Stimulated activated naive CD8-positive, alpha-beta T cell treated with anti-CD3 and anti-CD28 coated beads, Interleukin-15, amount 100 ng/mL, for 72 hours (primary cell): ENCODE data around the gene LRP2.

Experiments used
- ATAC-seq: fragments of 150-1000 bp; cut with Tn5 transposase; 2 replicates; pipeline ENCODE4 v1.10.0; 2021; ENCODE audit warnings: mild to moderate bottlenecking, moderate library complexity
- DNase-seq, 2 donors: peaks; one replicate each; pipeline ENCODE4 v3.0.0; 2021 to 2022
- H3K27ac Mint-ChIP-seq, 2 donors: one replicate each; pipeline ENCODE4 v1.8.0; 2022; ENCODE audit warnings: mild to moderate bottlenecking in 2 of 2, mixed read lengths in 2 of 2, moderate library complexity in 2 of 2
- H3K27me3 Mint-ChIP-seq: one replicate; pipeline ENCODE4 v1.8.0; 2022; ENCODE audit warnings: mixed read lengths
- H3K4me1 Mint-ChIP-seq: one replicate; pipeline ENCODE4 v1.8.0; 2022; ENCODE audit warnings: mild to moderate bottlenecking, mixed read lengths
- H3K4me3 Mint-ChIP-seq, 2 donors: one replicate each; pipeline ENCODE4 v1.8.0; 2022; ENCODE audit warnings: mild to moderate bottlenecking in 2 of 2, mixed read lengths in 2 of 2, moderate library complexity in 1 of 2
- H3K9me3 Mint-ChIP-seq, 2 donors: one replicate each; pipeline ENCODE4 v1.8.0; 2022; ENCODE audit warnings: mixed read lengths in 2 of 2

The LRP2 gene

GRCh38 chr2:169116993-169117392 is 245.3 kb downstream of the LRP2 start:
- no peak overlapping the region for H3K4me3 Mint-ChIP-seq
- H3K27me3 Mint-ChIP-seq: peaks cover 7% of the 10 kb centered on the region
- ATAC-seq (no peak), DNase-seq (no peak)
- H3K27ac Mint-ChIP-seq: no peak overlapping the region
- H3K9me3 Mint-ChIP-seq: no peaks in the 10 kb centered on the region
- H3K4me1 Mint-ChIP-seq: peaks cover 11% of the 10 kb centered on the region

GRCh38 chr2:169116327-169116726 is 246.0 kb downstream of the LRP2 start:
- DNase-seq: no peak
- no peak overlapping the region for H3K4me3 Mint-ChIP-seq
- H3K27ac Mint-ChIP-seq: no peak overlapping the region

GRCh38 chr2:169114056-169114455 is 248.3 kb downstream of the LRP2 start:
- Mint-ChIP-seq H3K27me3 (peaks cover 19% of the 10 kb centered on the region), H3K27ac (no peak overlapping the region), H3K4me3 (no peak overlapping the region), H3K4me1 (peaks cover 16% of the 10 kb centered on the region), H3K9me3 (no peaks in the 10 kb centered on the region)
- ATAC-seq (no peak), DNase-seq (no peak)

More at GRCh38 chr2:169116327-169116726, 246.0 kb downstream of the LRP2 start:
- no peak for ATAC-seq
- Mint-ChIP-seq H3K4me1 (peaks cover 11% of the 10 kb centered on the region), H3K27me3 (peaks cover 8% of the 10 kb centered on the region), H3K9me3 (no peaks in the 10 kb centered on the region)

GRCh38 chr2:169112841-169113240 is 249.5 kb downstream of the LRP2 start:
- H3K4me3 Mint-ChIP-seq: no peak overlapping the region
- no peak for ATAC-seq
- peaks cover 19% of the 10 kb centered on the region for H3K27me3 Mint-ChIP-seq
- H3K4me1 Mint-ChIP-seq: peaks cover 28% of the 10 kb centered on the region
- no peaks in the 10 kb centered on the region for H3K9me3 Mint-ChIP-seq
- DNase-seq: no peak
- H3K27ac Mint-ChIP-seq: peak overlapping the region in 1 of 2 donors; percentile 48

GRCh38 chr2:169110916-169111315 is 251.4 kb downstream of the LRP2 start:
- Mint-ChIP-seq H3K4me3 (no peak overlapping the region), H3K27me3 (peaks cover 13% of the 10 kb centered on the region), H3K9me3 (no peaks in the 10 kb centered on the region), H3K4me1 (peaks cover 36% of the 10 kb centered on the region), H3K27ac (peak overlapping the region in 1 of 2 donors; percentile 28)
- ATAC-seq (no peak), DNase-seq (no peak)

GRCh38 chr2:169110419-169110818 is 251.9 kb downstream of the LRP2 start:
- DNase-seq: no peak
- H3K27ac Mint-ChIP-seq: no peak overlapping the region
- peaks cover 41% of the 10 kb centered on the region for H3K4me1 Mint-ChIP-seq
- ATAC-seq: no peak
- peaks cover 13% of the 10 kb centered on the region for H3K27me3 Mint-ChIP-seq
- H3K9me3 Mint-ChIP-seq: no peaks in the 10 kb centered on the region
- no peak overlapping the region for H3K4me3 Mint-ChIP-seq

- DNase-seq: peak; percentile 57 to 64
- H3K4me3 Mint-ChIP-seq: no peak overlapping the region
- H3K27me3 Mint-ChIP-seq: peaks cover 13% of the 10 kb centered on the region
- H3K9me3 Mint-ChIP-seq: no peaks in the 10 kb centered on the region
- no peak for ATAC-seq
- H3K4me1 Mint-ChIP-seq: peaks cover 45% of the 10 kb centered on the region
- H3K27ac Mint-ChIP-seq: peak overlapping the region in 1 of 2 donors; percentile 31
These were observed 252.6 kb downstream of the LRP2 start for GRCh38 chr2:169109502-169110409.

- Mint-ChIP-seq H3K27ac (peak overlapping the region in 1 of 2 donors; percentile 44), H3K4me3 (peak overlapping the region in 1 of 2 donors; percentile 4), H3K4me1 (peaks cover 51% of the 10 kb centered on the region), H3K27me3 (peaks cover 13% of the 10 kb centered on the region), H3K9me3 (no peaks in the 10 kb centered on the region)
- ATAC-seq: no peak
- DNase-seq: no peak
These were observed 254.0 kb downstream of the LRP2 start for GRCh38 chr2:169108099-169108884.

- ATAC-seq (peak; percentile 92), DNase-seq (peak; percentile 27 to 43)
- peak overlapping the region in 1 of 2 donors; percentile 13 for H3K4me3 Mint-ChIP-seq
- H3K27me3 Mint-ChIP-seq: peaks cover 13% of the 10 kb centered on the region
- no peaks in the 10 kb centered on the region for H3K9me3 Mint-ChIP-seq
- peaks cover 51% of the 10 kb centered on the region for H3K4me1 Mint-ChIP-seq
- peak overlapping the region; percentile 44 to 72 for H3K27ac Mint-ChIP-seq
These were observed 254.7 kb downstream of the LRP2 start for GRCh38 chr2:169107645-169108044.

GRCh38 chr2:169106563-169107545 is 255.5 kb downstream of the LRP2 start:
- H3K27ac Mint-ChIP-seq: peak overlapping the region; percentile 5 to 36
- ATAC-seq (no peak), DNase-seq (no peak)
- peaks cover 13% of the 10 kb centered on the region for H3K27me3 Mint-ChIP-seq
- H3K4me1 Mint-ChIP-seq: peaks cover 51% of the 10 kb centered on the region
- H3K9me3 Mint-ChIP-seq: no peaks in the 10 kb centered on the region
- no peak overlapping the region for H3K4me3 Mint-ChIP-seq

GRCh38 chr2:169106134-169106533 is 256.2 kb downstream of the LRP2 start:
- no peaks in the 10 kb centered on the region for H3K9me3 Mint-ChIP-seq
- DNase-seq: no peak
- no peak overlapping the region for H3K4me3 Mint-ChIP-seq
- peak overlapping the region; percentile 3 to 36 for H3K27ac Mint-ChIP-seq
- H3K27me3 Mint-ChIP-seq: peaks cover 9% of the 10 kb centered on the region
- H3K4me1 Mint-ChIP-seq: peaks cover 51% of the 10 kb centered on the region
- no peak for ATAC-seq

GRCh38 chr2:169105476-169105875 is 256.9 kb downstream of the LRP2 start:
- peak overlapping the region; percentile 22 to 78 for H3K27ac Mint-ChIP-seq
- peaks cover 51% of the 10 kb centered on the region for H3K4me1 Mint-ChIP-seq
- H3K27me3 Mint-ChIP-seq: peaks cover 3% of the 10 kb centered on the region
- no peak for DNase-seq
- ATAC-seq: peak; percentile 66
- H3K4me3 Mint-ChIP-seq: peak overlapping the region in 1 of 2 donors; percentile 14
- no peaks in the 10 kb centered on the region for H3K9me3 Mint-ChIP-seq

GRCh38 chr2:169104848-169105247 is 257.5 kb downstream of the LRP2 start:
- Mint-ChIP-seq H3K9me3 (no peaks in the 10 kb centered on the region), H3K27ac (no peak overlapping the region), H3K27me3 (no peaks in the 10 kb centered on the region), H3K4me1 (peaks cover 51% of the 10 kb centered on the region), H3K4me3 (no peak overlapping the region)
- DNase-seq (no peak), ATAC-seq (no peak)

- ATAC-seq (peak; percentile 80), DNase-seq (peak in 1 of 2 donors; percentile 16)
- H3K9me3 Mint-ChIP-seq: no peaks in the 10 kb centered on the region
- peaks cover 8% of the 10 kb centered on the region for H3K27me3 Mint-ChIP-seq
- no peak overlapping the region for H3K27ac Mint-ChIP-seq
- H3K4me1 Mint-ChIP-seq: peaks cover 13% of the 10 kb centered on the region
- no peak overlapping the region for H3K4me3 Mint-ChIP-seq
These were observed 266.7 kb downstream of the LRP2 start for GRCh38 chr2:169095621-169096105.

- DNase-seq: no peak
- Mint-ChIP-seq H3K27me3 (peaks cover 8% of the 10 kb centered on the region), H3K9me3 (no peaks in the 10 kb centered on the region), H3K4me3 (no peak overlapping the region), H3K4me1 (peaks cover 13% of the 10 kb centered on the region), H3K27ac (no peak overlapping the region)
- ATAC-seq: no peak
These were observed 267.7 kb downstream of the LRP2 start for GRCh38 chr2:169094676-169095075.
